ENCODE measurements around the gene UPF3A.
"Not testable (repeated sequence)": the region's sequence is repeated elsewhere in the genome, so short reads cannot be mapped to it uniquely, and the experiment has no call there.

The UPF3A gene, protein sequence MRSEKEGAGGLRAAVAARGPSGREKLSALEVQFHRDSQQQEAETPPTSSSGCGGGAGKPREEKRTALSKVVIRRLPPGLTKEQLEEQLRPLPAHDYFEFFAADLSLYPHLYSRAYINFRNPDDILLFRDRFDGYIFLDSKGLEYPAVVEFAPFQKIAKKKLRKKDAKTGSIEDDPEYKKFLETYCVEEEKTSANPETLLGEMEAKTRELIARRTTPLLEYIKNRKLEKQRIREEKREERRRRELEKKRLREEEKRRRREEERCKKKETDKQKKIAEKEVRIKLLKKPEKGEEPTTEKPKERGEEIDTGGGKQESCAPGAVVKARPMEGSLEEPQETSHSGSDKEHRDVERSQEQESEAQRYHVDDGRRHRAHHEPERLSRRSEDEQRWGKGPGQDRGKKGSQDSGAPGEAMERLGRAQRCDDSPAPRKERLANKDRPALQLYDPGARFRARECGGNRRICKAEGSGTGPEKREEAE

DNA sequence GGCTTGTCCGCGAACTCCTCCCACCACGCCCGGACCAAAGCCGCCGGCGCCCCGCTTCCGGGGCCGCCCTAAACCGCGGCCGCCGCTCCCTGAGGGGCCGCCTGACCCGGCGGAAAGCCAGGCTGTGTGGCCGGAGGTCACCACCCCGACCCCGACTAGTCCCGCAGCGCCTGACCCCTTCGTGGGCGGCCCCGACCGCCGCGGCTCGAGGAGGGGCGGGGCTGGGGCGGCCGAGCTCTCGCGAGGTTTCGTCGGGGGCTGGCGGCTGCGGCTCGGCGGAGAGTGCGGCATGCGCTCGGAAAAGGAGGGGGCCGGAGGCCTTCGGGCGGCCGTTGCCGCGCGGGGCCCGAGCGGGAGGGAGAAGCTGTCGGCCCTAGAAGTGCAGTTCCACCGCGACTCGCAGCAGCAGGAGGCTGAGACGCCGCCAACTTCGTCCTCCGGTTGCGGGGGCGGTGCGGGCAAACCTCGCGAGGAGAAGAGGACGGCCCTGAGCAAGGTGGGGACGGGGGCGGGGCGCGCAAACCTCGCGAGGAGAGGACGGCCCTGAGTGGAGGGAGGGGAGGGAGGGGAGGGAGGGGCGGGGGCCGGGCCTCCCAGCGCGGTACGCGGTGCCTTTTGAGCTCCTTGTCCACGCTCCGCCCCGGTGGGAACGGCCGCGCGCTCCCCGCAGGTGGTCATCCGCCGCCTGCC is at the start of gene UPF3A:
Gene UPF3A (plus strand): TSS at position 251 of the 690 bp plus-strand sequence. CDS start 39 bp downstream, at position 290.
- DNase-seq, result peak; percentile 97

DNA sequence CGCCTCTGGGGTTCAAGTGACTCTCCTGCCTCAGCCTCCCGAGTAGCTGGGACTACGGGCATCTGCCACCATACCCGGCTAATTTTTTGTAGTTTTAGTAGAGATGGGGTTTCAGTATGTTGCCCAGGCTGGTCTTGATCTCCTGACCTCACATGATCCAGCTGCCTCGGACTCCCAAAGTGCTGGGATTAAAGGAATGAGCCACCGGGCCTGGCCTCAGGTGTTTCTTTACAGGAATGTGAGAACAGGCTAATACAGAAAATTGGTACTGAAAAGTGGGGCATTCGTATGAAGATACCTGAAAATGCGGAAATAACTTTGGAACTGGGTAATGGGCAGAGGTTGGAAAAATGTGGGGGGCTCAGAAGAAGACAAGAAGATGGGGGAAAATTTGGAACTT is 49.5 kb upstream of the UPF3A start:
- DNase-seq, result no peak

DNA sequence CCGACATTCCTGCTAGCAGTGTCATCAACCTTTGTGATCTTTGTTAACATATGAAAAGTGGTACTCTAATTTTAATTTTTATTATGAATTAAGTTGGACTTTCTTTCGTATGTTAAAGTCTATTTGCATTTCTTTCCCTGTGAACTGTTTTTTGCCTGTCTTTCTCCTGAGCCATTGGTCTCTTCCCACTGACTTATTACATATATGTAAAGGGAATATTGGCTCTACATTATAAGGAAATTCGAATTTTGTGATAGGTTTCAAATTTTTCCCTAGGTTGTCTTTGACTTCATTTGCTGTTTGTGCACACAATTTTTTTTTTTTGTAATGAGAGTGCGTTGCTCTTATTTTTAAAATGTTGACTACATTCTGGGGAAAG is 47.1 kb upstream of the UPF3A start:
- DNase-seq, result no peak

DNA sequence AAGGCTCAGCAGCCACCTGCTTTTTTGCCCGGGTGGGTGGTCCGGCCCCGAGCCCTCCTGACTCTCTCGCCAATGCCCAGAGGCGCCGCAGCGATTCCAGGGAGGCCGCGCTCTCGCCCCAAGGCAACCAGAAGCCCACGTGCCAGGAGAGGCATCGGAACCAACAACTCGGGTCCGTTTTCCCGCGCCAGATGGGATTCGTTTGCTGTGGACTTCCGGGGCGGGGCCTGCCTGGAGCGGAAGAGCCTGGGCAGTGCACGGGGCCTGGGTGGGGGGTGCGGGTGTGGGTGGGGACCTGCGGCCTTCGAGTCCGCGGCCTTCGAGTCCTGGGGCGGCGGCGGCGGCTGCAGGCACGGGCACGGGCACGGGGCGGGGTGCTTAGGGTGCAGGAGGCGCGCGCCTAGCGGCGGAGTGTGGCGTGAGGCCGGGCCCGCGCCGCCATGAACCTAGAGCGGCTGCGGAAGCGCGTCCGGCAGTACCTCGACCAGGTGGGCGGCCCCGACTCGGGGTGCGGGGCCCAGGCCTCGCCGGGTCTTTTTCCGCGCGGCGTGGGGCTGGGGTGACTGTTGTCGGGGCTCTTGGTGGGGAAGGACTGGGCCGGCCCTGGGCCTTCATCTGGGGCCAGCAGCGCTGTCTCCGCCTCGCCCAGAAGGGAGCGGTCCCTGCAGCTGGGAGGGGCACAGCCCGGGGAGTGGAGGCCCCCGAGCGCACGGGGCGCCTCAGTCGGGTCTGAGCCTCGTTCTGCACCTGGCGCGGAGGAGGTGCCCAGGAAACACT is 46.6 kb upstream of the UPF3A start, which contains the start of gene CDC16:
Gene CDC16 (plus strand): TSS at position 253 of the 777 bp plus-strand sequence. CDS start 188 bp downstream, at position 441.
- DNase-seq, result peak; percentile 98

DNA sequence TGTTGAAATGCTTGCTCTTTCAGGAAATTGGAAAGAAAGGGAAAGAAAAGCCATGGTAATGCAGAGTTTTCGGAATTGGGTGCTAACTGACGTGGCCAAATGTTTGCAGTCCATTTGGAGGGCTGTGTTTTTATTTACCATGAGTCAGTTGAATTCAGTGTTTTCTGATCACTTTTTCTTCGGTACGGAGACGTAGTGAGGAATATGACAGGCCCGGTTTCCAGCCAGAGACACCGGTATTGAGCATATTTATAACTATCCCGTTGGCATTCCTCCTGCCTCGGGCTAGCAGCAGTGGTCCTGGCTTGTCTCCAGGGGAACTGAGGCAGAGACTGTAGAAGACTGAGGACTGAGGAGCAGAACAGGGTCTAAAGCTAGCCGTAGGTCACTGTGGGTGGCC is 45.7 kb upstream of the UPF3A start:
- DNase-seq, result no peak

DNA sequence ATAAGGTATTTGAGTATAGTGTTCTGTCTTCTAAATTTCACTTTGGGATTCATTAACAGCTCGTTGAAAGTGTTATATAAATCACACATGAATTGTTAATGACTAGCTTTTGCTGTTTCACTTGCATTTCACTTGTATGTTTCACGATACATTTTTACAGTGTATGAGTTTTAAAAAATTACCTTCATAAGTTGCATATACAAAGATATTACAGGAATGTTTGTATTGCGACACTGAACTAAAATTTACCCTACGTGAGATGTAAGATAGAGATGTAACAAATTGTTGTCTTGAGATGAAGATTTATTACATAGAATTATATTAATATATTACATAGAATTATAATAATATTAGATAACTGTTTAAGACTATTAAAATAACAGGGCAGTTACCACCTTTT is 45.2 kb upstream of the UPF3A start:
- DNase-seq, result no peak

DNA sequence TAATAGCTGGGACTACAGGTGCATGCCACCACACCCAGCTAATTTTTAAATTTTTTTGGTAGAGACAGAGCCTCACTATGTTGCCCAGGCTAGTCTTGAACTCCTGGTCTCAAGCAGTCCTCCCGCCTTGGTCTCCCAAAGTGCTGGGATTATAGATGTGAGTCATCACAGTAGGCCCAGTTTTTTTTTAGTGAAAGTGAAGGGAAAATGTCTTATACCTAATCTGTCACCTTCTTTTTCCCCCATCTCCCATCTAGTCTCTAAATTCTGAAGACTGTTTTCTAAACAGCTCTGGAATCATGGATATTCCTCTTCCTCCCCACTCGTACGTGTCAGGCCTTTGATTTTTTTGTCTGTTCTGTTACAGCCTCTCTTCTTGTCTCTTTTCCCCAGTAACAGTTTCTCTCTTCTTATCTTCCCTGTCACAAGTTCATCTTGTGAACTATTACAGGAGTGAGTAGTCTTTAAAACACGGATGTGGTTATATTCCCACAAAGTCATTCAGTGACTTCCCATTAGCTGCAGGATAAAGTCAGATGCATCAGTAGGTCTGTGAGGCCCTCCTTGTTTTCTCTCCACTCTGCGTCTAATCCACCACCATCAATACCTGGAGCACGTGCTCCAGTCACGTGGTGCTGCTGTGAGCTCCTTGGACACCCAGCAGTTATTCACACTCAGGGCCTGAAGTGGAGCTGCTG is 43.8 kb upstream of the UPF3A start:
- DNase-seq, result no peak

DNA sequence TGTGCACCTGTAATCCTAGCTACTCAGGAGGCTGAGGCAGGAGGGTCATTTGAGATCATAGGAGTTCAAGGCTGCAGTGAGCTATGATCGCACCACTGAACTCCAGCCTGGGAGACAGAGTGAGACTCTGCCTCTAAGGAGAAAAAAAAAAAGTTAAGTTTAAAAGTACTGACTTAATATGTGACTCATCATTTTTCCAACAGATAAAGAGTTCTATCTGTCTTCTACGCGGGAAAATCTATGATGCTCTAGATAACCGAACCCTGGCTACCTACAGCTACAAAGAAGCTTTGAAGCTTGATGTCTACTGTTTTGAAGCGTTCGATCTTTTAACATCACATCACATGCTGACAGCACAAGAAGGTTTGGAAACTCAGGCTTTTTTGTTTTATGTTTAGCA is 39.5 kb upstream of the UPF3A start:
- no peak for DNase-seq

DNA sequence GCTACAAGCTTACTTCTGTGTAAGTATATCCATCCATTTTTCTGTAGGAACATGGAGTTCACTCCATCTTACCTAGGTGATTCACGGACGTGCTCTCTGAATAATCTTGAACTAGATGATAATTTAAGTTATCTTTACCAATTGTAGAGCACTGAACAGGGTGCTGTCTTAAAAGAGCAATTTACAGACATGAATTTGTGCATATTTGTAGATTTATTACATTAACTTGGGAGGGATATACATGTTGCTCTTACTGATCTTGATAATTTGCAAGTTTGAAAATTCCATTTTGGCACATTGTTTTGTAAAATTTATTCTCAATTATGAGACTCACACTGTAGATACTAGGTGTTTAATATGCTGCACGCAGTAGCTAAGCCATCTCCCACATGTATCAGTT is 37.4 kb upstream of the UPF3A start:
- DNase-seq, result no peak

DNA sequence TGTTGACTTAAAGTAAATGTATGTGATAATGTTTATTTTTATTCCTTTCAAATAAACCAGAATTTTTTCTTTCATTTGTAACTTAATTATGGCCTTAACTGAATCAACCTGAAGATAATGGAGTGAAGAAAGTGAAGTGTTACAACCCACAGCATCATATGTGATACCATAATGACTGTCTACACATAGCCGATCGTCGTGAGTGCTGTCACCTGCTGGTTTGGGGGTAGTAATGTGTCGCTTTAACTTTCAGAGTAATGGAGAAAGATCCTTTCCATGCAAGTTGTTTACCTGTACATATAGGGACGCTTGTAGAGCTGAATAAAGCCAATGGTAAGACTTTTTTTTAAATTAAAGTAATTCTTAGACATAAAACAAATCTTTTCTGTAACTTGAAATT is 36.8 kb upstream of the UPF3A start:
- no peak for DNase-seq

DNA sequence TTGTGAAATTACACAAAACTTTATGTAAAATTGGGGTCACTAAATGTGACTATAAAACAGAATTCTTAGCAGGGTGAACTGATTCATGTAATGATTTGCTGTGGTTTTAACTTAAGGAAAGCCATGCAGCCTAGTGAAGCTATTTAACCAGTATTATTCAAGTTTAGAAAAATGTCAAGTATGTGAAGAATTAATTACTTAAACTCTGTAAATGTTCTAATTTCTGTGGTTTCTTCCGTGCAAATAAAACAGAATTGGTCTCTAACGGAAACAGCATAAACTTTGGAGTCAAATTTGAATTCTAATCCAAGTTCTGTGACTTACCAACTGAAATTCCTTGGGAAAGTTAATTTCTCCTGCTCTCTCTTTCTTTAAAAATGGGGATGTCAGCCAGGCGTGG is 33.4 kb upstream of the UPF3A start:
- no peak for DNase-seq

DNA sequence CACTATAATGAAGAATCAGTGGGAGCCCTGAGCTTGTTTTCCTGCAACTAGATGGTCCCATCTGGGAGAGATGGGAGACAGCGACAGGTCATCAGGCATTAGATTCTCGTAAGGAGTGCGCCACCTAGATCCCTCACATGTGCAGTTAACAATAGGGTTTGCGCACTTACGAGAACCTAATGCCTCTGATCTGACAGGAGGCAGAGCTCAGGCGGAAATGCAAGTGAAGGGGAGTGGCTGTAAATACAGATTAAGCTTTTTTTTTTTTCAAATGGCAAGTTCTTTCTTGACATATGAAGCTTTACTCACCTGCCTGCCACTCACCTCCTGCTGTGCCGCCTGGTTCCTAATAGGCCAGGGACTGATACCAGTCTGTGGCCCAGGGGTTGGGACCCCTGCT is 32.3 kb upstream of the UPF3A start:
- no peak for DNase-seq

DNA sequence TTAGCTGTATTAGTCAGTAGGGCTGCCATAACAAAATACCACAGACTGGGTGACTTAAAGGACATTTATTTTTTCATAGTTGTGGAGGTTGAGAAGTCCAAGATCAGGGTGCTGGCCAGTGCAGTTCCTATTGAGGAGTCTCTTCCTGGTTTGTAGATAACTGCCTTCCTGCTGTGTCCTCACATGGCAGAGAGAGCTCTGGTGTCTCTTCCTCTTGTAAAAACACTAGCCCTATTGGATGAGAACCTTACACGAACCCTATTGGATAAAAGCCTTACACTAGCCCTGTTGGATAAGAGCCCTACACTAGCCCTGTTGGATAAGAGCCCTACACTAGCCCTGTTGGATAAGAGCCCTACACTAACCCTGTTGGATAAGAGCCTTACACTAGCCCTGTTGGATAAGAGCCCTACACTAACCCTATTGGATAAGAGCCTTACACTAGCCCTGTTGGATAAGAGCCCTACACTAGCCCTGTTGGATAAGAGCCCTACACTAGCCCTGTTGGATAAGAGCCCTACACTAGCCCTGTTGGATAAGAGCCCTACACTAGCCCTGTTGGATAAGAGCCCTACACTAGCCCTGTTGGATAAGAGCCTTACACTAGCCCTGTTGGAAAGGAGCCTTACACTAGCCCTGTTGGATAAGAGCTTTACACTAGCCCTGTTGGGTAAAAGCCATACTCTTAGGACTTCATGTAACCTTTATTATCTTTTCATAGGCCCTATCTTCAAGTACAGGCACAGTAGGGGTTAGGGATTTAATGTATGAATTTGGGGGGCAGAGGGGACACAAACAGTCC is 29.6 kb upstream of the UPF3A start:
- DNase-seq, result not testable (repeated sequence)

DNA sequence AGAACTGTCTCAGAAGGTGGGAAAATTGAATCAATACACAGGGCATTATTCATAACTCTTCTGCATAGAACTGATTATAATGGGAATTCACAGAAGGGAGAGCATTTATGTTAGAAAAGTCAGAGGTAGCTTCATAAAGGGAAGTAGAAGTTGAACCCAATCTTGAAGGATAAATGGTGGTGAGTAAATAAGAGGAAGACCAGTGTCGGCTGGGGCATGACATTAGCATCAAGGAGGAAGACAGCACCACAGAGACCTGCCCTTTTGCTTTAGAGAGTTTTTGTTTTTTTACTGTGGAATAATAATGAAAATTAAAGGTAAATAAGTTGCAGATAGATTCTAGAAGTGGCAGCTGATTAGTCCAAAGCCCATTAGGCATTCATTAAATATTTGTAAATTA is 24.9 kb upstream of the UPF3A start:
- DNase-seq, result no peak

DNA sequence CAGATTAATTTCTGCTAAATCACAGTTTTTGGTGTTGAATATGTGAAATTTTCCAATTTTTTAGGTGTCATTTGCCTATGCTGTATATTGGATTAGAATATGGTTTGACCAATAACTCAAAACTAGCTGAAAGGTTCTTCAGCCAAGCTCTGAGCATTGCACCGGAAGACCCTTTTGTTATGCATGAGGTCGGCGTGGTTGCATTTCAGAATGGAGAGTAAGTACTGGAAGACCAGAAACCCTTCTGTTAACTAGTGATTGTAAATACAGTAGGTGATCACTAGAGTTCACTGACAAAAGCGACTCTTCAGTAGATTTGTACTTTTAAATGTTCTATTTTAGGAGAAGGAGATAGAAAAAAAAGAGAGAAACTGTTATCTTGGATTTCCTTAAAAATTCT is 24.4 kb upstream of the UPF3A start:
- no peak for DNase-seq

DNA sequence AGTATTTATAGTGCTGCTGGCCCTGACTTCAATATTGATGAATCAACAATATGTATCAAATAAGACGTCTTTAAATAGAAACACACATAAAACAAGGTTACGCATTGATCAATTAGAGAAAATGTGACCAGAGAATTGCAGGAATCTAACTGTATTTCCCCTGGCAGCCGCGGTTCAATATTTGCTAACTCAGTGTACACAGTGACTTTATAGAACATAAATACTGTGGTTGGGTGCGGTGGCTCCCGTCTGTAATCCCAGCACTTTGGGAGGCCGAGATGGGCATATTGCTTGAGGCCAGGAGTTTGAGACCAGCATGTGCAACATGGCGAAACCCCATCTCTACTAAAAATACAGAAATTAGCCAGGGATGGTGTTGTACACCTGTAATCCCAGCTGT is 22.8 kb upstream of the UPF3A start:
- DNase-seq, result no peak

DNA sequence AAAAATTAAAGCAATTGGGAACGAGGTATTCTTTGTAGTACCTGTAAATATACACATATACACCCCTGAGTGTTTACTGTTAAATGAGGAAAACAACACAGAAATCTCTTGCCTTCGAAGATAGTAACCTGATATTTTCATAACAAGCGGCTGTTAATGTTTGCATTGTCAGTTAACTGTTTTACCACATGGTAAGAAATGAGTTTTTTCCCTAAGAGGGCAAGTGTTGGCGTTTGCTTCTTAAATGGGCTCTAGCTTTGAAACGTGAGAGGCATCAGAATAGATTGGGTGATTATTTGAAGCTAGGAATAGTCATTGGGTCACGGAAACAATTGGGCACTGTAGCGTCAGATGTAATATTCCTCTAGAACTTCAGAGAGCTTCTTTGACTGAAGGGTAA is 22.0 kb upstream of the UPF3A start:
- no peak for DNase-seq

DNA sequence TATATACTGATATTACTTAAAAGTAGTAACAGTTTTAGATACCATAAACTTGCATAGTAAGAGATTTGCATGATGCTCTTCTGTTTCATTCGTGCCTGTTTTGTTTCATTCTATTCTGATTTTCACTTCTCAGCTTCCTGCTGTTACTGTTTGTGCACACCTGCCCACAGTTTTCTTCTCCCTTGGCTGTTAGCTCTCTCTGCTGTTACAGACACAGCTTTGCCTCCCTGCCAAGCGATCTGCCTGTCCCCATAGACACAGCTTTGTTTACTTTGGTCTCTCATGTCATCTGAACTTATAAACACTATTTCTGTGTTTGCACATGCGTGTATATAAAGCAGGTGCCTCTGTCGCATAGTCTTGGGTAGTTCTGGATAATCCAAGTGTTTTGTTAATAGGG is 21.4 kb upstream of the UPF3A start:
- DNase-seq, result no peak

DNA sequence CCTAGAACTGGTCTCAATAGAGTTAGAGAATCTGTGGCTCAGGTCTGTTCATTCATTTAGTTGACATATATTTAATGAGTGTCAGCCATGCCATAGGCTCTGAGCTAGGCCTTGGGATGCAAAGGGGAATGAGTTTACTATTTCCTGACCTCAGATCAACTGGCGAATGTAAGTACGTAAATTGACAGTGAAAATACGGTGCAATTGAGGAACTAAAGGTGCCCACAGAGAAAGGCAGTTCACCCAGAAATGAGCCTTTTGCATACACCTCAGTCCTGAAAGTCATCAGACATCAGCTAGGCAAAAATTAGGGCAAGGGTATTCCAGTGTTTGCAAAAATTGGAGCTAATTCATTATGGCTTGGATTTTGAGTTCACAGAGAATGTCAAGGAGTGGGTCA is 20.6 kb upstream of the UPF3A start:
- DNase-seq, result no peak

DNA sequence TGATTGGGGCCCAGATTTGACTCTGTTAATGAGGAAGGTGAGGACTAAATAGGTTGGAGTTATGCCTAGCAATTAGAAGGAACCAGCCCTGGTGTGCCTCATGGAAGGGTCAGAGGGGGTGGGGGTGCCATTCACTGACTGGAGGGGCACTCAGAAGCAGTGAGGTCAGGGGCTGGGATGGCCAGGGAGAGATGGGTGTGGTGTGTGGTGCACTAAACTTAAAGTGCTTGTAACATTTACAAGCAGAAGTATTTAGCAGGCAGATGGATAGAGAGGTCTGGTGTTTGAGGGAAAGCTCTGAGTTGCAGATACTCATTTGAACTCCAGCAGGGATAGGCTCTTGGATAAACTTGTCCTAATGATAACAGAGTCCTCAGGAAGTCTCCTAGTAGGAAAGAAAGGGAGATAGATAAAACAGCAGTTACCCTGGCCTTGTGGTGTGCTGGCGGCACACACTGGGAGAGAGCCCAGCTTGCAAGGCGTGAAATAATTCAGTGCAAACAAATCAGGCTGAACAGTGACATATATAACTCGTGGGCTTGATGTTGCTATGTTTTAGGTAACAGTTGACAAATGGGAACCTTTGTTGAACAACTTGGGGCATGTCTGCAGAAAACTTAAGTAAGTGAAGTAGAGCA is 20.0 kb upstream of the UPF3A start:
- DNase-seq, result no peak

DNA sequence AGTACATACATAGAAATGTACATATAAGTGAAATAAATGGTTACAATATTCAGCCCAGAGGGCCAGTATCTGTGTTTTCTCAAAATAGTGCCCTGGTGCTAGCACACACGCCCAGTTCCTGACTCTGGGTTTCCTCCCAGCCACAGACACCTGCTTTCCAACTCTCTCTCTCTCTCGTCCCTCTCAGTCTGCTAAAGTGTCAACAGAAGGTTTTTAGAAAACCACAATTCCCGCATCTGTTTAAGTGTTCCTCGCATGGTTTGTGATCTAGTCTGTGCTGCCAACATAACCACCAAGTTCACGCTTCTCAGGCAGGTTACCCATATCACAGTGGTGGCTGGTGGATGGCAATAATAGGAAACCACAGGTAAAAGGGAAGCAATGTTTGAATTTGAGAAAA is 17.8 kb upstream of the UPF3A start:
- no peak for DNase-seq

DNA sequence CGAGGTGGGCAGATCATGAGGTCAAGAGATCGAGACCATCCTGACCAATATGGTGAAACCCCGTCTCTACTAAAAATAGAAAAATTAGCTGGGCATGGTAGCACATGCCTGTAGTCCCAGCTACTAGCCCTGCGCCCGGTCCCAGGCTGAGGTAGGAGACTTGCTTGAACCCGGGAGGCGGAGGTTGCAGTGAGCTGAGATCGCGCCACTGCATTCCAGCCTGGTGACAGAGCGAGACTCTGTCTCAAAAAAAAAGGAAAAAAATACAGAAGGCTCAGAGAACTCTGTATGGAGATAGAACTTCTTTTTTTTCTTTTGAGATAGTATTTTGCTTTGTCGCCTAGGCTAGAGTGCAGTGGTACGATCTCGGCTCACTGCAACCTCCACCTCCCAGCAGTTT is 17.1 kb upstream of the UPF3A start:
- not testable (repeated sequence) for DNase-seq

All from activated CD8-positive, alpha-beta memory T cell treated with anti-CD3 and anti-CD28 coated beads for 24 hours (primary cell).